Daoy (cell line): Measurements from ENCODE around the gene STK25. TPM values are rescaled to one million over a fixed set of nuclear protein-coding genes. Genes with fewer than 3 reads are reported as not detected.
A peak's percentile ranks its signal among the peaks of the same experiment; 100 is the strongest.
"Not testable (repeated sequence)": the region's sequence is repeated elsewhere in the genome, so short reads cannot be mapped to it uniquely, and the experiment has no call there.

Source experiments
- DNase-seq: peaks from one replicate; pipeline ENCODE4 v3.0.0-alpha.2; 2015; ENCODE audit warnings: low read depth
- total RNA-seq: library from RNA; depleted of rRNA; stranded (reverse); fragments of >200 nt; shearing (Covaris generic); gene quantifications from 2 replicates; pipeline ENCODE4 v1.2.3, GENCODE V29; 2014; rRNA removed

The STK25 gene
- total RNA-seq, 1 experiment from 2014 or later = 127 TPM

DNA sequence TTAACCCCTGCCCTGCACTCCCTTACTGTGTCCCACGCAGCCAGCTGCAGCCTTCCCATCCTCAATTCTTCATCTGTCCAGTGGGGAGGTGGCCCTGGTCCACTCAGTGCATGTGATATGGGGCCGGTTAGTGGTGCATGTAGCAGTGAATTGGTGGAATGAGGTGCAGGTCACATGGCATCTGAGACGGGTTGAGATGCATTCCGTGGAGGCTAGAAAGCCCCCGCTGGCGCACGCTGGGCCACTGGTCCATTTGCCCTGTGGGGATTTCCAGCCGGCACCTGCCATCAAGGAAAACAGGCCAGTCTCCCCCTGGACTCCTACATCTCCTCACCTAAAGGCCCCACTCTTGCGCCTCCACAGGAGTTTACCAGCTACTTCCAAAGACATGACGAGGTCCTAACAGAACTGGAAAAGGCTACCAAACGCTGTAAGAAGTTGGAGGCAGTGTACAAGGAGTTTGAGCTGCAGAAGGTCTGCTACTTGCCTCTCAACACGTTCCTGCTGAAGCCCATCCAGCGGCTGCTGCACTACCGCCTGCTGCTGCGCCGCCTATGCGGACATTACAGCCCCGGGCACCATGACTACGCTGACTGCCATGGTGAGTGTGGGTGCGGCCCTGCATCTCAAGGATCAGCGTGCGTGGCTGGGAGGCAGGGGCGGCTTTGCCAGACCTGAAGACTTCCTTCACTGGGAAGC lies 40.5 kb downstream of the STK25 start:
- DNase-seq = no peak

DNA sequence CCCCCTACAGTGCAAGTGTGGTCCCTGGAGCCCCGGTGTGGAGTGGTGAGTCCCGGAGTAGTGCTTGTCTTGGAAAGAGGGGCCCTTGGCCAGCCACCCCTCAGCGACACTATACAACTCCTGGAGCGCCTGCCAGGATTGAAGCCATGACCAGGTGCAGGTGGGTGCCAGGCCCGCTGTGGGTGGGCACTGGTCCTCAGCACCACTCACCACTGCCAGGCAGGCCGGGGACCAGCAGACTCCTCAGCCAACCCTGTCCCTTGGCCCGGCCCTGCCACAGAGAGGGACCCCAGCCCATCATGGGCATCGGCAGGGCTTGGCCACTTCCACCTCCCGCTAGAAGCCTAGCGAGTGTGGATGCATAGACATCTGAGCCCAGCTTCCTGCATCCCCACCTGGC lies 42.2 kb downstream of the STK25 start:
- no peak for DNase-seq

DNA sequence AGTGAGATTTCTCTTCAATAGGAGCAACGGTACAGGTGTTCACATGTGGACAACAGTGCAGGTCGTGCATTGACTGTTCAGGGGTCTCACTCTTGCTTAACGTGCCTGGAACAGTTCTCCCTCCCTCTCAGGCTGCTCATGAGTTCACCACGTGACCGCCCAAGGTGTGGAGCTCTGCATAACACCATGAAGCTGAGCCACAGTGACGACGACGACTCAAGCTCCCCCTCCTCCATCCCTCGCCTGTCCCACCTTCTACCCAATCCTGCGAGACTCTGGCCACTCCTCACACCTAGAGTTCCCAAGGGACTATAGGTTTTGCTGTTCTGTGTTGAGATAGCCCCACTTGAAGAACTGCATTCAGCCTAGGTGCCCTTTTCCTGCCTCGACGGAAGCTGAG lies 42.8 kb downstream of the STK25 start:
- no peak for DNase-seq

DNA sequence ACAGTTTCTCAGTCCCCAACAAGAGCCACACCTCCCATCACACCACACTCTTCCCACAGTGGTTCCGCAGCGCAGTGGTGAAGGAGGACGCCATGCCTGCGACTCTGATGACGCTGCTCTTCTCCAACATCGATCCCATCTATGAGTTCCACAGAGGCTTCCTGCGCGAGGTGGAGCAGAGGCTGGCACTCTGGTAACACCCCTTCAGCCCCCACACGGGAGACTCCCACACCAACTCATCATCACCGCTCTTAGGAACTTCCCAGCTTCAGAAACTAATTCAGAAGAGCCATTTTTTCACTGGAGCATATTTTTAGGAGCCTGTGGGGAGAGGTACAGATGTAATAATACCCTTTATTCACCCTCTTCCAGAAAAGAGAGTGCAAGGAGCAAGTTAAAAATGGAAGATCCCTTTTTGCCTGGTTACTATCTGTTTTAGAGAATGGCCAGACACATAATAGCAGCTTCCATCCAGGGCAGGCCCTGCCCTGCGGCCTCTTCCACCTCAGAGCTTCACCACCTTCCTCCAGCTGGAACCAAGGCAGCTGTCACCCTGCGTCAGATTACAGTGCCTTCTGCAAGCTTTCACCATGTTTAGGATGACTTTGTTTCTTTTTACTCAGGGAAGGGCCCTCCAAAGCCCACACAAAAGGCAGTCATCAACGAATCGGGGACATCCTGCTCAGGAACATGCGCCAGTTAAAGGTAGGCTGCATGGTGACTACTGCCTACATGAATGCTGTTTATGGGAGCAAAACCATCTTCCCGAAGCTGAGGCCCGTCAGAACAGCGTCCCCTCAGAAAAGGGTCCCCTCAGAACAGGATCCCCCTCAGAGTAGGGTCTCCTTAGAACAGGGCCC lies 44.9 kb downstream of the STK25 start:
- no peak for DNase-seq

DNA sequence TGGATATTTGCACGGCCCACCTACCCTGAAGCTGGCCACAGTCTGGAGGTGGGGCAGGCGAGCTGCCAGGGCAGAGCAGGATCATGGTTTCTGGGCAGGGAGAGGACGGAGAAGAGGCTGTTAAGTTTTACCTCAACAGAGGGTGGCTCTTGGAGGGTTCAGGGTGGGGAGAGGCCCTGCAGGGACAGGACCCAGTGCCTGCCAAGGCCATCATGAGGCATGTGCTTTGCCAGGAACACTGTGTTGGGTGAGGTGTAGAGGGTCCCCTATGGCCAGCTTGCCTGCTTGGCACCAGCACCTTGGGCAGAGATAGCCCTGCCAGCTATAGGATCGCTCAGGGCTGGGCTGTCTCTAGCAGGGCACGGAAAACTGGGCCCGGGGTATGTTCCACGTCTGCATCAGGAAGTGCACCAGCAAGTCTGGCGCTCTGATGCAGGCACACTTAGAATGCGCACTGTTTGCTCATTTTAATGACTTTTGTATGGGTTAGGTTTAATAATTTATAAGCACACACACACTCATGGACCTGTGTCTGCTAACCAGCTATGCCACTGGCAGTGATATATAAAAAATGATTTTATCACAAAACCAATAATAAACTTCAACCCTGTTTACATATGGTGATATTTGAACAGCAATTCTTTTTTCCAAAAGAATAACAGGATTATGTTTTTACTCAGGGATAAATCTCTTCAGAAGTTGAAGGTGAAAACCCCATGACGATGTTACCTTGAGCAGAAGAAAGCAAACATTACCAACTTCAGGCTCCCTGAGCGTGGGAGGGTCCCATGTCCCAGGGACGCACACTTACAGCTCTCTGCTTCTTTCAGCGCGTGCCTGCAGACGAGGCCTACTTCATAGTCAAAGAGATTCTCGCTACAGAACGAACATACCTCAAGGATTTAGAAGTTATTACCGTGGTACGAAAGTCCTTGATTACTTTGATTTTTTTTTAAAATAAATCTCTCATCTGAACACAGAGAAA lies 46.4 kb downstream of the STK25 start:
- no peak for DNase-seq

DNA sequence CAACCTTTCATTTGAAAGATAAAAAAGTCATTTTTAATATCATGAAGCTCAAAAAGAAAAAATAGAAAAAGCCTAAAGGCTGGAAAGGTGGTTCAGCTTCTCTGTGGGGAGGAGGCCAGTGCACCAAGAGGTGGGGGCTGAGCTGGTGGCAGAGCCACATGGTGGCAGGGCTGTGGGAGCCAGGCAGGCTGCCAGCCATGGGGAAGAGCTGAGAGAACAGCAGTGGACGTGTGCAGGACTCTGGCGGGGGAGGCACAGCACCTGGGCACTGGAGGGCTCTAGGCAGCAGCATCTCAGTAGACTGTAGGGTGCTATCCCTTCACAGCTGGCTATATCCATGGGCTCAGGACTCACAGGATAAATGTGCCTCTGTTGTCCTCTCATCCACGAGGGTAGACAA lies 47.8 kb downstream of the STK25 start:
- DNase-seq = no peak

DNA sequence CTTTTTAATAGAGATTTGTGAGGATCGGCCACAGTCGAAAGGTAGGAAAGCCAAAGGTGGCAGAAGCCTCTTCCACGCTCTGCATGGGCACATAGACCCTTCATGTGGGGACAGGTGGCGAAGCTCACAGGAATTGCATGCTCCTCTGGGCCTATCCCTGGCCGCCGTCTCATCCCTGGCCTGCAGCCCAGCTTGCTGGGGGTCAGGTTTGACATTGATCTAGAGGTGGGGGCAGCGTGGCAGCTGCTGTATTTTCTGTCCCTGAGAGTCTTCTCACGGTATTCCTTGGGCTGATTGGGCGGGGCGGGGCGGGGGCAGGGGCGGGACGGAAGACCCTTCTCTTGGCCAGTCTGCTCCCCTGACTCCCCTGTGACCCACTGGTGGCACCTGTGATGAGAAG lies 48.9 kb downstream of the STK25 start:
- DNase-seq = no peak

DNA sequence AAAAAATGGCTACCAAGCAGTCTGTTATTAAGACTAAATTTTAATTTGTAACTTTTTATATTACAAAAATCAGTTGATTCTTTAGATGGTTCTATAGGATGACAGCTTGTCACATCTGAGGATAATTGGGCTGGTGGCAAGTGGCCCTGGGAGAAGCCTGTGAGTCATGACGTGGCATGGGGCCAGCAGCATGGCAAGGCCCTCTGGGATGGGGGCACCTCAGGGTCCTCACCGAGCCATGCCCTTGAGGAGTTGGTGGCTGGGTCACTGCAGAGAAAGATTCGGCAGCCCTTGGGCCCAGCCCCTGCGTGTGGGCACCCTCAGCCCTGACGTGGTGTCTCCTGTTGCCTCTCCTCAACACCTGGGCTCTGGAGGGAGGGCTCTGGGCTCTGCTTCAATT lies 49.7 kb downstream of the STK25 start:
- DNase-seq = peak; percentile 12

DNA sequence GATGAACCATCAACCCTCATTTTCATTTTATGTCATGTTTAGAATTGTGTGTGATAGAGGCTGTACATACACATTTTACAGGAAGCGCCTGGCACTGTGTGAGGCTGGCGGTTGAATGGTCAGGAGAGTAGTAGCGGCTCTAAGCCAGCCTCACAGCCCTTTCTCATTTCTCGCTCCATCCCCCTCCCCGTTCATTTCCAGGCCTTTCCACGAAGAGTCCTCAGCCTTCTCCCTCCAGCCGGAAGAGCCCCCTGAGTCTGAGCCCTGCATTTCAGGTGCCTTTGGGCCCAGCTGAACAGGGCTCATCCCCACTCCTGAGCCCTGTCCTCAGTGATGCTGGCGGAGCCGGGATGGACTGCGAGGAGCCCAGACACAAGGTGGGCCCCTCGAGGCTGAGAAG lies 51.8 kb downstream of the STK25 start:
- DNase-seq = no peak

DNA sequence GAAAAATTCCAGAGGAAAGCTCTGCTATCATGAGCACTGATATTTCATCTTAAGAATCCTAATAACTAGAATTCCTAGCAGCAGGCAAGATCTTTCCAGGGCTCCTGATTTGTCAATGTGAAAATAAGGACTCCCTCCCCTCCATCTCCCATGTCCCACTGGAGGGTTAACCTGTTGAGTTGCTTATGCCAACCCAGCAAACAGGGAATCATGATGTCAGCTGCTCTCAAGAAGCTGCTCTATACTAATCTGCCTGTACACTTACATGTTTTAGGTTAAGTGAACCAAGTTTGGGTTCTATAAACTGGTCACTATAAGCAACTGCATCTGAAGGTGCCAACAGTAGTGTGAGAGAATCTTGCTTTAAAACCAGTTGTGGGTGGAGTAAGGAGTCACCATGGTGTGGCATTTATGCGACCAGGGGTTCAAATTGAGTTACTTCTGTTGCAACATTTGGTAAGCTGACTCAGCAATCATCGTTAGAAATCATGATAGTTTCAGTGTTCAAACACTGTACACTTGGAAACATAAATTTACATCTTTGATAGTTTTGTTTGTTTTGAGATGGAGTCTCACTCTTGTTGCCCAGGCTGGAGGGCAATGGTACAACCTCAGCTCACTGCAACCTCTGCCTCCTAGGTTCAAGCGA lies 53.4 kb downstream of the STK25 start:
- DNase-seq = no peak

DNA sequence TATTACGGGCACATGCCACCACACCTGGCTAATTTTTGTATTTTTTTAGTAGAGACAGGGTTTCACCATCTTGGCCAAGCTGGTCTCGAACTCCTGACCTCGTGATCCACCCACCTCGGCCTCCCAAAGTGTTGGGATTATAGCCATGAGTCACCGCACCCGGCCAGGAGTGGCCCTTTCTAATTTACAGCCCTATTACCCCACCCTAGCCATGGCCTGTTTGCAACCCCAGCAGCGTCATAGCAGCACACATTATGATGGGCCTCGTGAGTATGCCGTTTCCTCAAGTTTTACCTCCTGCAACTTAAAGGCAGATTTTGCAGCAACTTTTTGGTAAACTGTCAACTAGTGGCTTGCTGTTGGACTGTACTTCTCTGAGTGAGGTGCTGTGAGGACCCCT lies 54.5 kb downstream of the STK25 start:
- DNase-seq = not testable (repeated sequence)

DNA sequence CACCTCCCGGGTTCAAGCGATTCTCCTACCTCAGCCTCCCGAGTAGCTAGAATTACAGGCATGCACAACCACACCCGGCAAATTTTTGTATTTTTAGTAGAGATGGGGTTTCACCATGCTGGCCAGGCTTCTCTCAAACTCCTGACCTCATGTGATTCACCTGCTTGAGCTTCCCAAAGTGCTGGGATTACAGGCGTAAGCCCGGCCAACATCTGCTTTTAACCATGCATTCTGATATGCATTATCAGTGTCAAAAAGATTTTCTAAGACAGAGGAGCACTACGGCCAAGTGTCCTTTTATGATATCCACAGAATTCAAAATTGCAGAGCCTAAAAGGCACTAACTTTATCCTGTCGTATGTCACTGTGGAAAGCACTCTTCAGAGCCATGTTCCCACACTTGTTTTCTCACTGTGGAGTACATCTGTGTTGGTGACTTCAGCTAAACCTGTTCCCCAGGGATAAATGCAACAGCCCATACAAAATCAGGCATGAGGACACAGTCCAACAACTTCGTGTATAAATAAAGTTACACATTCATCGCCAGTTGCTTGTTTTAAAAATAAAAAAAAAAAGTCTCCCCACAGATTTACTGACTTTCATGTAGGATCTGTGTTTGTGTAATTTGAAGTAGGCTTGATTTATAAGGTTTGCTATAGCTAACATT lies 56.4 kb downstream of the STK25 start:
- DNase-seq = no peak

DNA sequence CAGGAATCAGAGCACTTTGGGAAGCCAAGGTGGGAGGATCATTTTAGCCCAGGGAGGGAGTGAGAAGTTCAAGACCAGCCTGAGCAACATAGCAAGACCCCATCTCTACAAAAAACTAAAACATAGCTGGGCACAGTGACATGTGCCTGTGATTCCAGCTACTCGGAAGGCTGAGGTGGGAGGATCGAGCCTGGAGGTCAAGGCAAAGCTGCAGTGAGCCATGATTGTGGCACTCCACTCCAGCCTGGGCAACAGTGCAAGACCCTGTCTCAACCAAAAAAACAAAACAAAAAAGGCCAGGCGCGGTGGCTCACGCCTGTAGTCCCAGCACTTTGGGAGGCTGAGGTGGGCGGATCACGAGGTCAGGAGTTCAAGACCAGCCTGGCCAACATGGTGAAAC lies 58.3 kb downstream of the STK25 start:
- not testable (repeated sequence) for DNase-seq

DNA sequence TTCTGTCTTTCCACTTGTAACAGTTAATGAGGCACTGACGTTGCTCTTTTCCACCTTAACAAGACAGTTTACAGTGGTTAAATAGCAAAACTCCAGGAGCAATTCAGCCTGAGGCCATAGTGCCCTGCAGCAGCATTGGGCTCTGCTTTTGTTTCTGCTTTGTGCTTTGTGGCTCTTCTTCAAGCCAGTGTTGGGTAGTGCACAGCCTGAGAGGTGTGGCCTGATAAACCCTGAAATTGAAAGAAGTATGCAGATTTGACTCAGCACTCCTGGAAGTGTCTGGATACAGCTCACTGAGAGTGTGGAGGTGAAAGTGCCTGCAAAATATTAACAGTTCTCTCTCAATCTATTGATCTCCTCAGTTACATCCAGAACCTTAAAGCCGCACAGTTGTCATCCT lies 63.0 kb downstream of the STK25 start:
- no peak for DNase-seq

DNA sequence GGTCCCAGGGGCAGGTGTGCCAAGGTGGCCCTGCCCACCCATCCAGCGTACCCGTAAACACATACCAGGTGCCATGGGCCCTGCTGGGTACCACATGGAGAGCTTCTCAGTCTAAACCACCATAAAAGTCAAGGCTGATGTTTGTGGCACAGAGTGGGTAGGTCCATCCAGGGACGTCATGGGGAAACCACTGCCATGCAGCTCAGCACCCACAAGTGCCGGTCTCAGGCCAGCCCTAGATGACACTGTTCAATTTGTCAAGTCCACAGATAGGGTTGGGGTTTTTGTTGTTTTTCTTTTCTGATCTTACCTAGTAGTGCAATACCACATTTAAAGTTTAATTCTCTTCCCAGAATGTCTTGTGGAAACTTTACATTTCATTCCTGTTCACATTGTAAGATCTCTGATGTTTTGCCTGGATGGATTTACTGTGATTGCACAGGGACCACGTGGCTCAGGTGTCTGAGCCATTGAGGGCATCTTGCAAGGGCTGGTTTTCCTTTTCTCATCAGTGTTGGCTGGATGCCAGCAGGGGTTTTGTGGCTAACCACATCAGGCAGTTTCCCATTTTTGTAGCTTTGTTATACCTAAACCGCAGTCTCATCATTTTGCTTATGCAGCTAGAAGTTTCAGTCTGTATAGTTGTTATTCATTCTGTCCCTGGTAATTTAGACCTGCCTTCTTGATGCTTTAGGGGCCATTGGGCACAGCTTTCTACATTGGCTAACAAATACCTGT lies 64.7 kb downstream of the STK25 start:
- DNase-seq = peak; percentile 85

Other genes with a start within 250 kb of the STK25 start
- gene HDLBP, start 192.9 kb downstream of the STK25 start, total RNA-seq = 244 and 258 TPM in 2 replicates
- gene SEPTIN2, start 192.7 kb downstream of the STK25 start, total RNA-seq = 244 and 328 TPM in 2 replicates
- gene FARP2, start 152.3 kb downstream of the STK25 start, total RNA-seq = 22.6 and 34.4 TPM in 2 replicates
- 3.3 and 4.6 TPM in 2 replicates for gene BOK, start 50.2 kb upstream of the STK25 start, total RNA-seq
- gene THAP4, start 128.6 kb upstream of the STK25 start, total RNA-seq = 45.7 and 46.5 TPM in 2 replicates
- gene ATG4B, start 129.1 kb upstream of the STK25 start, total RNA-seq = 72.9 and 92.6 TPM in 2 replicates
- gene DTYMK, start 178.2 kb upstream of the STK25 start, total RNA-seq = 105 and 141 TPM in 2 replicates
- 12.0 and 21.0 TPM in 2 replicates for gene ING5, start 193.5 kb upstream of the STK25 start, total RNA-seq
- gene D2HGDH, start 226.0 kb upstream of the STK25 start, total RNA-seq = 3.2 and 3.7 TPM in 2 replicates